Activated gamma-delta T cell (primary cell): Measurements from ENCODE around the gene PKP4.

ENCODE experiments used
- DNase-seq: peaks from one replicate; lab custom pipeline; 2025; lab: John Stamatoyannopoulos, UW

Gene PKP4

DNA sequence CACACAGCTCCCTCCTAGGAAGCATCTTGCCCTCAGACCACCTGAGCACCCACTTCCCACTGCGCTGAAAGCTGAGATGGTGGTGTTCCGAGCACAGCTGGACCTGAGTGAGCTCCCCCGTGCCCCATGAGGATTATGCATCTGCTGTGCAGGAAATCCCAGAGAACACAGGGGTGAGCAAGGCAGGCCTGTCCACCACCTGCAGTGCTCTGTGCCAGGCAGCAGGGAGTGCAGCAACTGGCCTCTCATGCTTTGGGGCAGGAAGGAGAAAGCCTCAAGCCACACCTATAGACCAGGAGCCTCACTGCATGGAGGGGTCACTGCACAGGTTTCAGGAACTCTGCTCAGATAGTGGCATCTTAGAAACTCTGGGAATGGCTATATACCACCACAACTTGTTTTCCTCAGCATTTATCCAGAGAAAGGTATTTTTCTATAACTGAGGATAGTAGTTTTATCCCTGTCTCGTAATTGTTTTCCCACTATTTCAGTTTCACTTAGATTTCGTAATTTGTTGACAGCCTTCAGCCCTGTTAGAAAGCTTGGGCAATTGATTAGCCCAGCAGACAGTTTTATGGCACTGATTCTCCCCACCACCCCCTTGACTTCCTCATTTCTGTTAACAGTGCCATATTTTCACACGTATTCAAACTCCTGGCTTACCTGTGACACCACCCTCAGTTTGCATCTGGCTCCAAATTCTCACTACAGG lies 194.1 kb downstream of the PKP4 start:
- no peak for DNase-seq

DNA sequence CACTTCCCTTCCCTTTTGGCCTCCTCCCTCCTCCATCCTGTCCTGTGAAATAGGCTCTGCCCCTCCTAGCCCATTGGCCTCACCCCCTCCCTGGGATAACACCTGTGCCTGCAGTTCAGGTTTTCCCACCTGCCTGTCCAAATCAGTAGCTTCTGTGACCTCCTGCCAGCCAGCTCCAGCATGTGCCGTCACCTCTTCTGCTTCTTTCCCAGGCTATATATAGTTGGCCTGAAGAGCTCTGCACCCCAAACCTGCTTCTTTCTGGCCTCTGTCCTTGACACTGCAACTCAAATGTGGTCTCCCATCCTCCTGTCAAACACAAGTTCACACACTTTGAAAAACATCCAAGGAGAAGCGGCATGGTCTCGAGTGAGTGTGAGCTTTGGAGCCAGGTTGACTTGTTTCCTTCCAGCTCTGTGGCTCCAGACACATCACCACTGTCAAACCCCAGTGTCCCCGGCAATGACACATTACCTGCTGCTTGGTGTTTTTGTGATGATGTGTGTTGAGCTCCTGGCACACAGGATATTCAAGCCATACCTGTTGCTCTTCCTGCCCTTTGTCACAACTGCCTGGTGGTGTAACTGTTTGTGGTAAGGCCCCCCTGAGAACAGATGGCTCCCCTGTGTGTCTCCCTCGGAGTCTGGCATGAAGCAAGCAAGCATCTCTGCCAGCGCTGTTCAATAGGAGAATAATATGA lies 194.8 kb downstream of the PKP4 start:
- no peak for DNase-seq

DNA sequence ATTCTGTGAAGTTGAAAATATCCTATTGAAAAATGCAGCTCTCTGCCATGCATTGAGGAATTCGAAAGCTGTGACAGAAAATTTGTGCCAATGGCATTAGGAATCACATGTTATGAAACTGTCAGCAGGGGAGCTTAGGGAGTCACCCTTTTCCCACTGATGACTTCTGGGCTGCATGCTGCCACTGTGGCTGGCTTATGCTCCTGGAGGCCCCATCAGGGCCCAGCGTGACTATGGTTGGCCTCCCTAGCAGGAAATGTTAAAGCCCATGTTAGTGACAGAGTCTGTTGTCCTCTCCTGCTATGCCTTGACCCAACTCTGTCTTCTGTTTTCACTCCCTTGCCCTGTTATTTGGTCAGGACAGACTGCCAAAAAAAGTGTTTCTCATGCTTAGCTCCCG lies 198.9 kb downstream of the PKP4 start:
- DNase-seq = no peak

DNA sequence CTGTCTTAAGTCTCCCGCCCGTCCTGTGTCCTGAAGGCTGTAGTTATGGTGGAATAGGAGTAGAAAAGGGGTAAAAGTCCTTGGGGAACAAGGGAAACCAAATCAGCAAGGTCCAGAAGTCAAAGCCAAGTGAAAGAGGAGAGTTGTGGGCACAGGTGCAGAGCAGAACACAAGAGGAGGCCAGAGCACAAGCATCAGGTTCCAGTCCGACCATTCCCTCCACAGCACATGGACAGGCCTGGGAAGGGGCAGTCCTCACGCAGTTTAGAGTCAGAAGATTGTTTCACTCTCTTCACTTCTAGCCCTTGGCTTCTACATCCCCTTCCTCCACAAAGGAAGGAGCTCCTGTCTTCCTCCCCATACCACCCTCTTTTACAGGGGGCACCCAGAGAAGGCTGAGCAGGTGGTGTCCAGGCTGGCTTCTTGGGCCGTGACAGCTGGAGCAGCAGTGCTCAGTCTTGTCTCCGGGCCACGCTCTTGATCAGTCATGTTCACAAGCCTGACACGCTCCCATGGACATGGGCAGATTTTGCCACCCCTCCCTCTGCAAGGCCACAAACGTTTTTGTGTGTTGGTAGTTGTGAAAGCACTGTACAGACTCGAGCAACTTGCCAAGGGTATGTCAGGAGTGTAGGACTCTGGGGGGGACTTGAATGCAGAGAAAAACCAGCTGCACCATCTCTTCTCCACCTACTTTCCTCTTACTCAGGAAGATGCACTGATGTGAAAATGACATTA lies 199.9 kb downstream of the PKP4 start:
- DNase-seq = no peak

DNA sequence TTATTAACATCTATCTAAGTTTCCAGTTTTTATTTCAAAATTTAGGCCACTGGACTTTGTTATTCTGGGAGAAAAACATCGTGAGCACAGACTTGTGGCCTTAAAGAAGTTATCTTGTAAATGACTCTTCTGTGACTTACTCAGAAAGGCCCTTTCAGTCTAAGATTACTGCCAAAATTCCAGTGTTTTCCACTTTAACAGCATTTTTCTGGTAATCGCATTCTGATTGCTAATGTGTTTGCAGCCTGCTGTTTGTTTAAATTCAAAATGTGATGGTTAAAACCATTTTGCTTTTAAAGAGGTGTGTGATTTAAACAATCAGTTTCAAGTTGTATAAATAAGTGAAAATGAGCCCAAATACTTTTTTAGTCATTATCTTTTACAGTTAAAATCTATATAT lies 201.6 kb downstream of the PKP4 start:
- no peak for DNase-seq

DNA sequence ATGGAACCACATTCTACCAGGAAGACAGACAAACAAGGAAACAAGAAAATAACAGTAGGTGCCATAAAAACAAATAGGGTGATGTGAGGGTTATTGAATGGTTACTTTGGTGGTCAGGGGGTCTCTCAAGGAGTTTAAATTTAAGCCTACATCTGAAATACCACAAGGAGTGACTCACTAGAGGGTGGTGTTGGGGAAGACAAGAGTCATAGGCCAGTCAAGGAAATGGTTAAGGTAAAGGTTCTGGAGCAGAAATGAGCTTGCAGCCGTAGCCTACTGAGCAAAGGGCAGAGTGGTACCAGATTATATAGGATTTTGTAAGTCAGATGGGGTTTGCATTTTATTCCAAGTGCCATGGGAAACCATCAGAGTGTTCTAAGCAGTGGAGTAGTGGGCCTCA lies 202.7 kb downstream of the PKP4 start:
- no peak for DNase-seq

DNA sequence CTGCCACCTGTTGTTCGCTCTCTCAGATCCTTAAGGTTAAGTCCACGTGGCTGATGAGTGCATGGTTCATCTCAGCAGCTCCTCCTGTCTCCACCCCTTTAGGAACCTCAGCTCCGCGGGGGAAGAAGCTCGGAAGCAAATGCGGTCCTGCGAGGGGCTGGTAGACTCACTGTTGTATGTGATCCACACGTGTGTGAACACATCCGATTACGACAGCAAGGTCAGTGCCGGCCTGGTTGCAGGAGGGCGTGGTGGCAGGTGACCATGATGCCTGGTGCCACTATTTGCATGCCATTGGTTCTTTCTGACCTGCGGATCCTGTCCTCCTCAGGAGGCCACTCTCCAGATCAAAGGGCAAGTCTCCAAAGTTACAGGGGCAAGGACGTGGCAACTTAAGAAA lies 204.5 kb downstream of the PKP4 start:
- no peak for DNase-seq

DNA sequence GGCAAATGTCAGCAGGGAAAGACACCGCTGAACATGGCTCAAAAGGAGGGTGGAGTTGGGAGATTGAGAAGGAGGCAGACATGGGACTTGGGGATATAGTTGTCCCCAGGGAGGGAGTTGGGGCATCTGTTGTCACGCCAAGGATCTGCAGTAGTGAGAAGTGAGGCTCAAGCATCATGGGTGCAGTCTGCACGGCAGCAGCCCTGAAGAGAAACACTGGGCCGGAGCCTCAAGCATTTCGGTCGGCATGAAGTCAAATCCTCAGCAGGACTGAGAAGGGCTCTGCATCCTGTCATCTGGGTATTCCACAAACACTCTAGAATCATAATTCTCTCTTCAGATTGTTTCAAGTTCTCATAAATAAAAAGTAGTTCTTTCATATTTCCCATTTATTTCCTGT lies 205.7 kb downstream of the PKP4 start:
- DNase-seq = no peak

DNA sequence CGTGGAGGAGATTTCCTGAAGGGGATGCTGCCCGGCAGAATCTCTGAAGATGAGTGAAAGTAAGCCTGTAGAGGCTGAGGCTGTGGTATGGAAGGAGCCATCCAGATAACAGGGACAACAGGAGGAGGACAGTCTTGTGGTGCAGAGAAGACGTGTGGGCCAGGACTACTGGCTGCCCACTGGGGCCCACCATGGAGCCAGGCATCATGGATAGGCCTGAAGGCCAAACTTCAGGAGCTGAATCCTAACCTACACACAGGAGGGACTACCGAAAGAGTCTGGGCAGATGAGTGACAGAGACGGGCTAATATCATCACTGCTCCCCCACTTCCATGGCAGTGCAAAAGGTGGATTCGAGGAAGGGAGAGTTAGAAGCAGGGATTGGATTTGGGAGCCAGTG lies 207.0 kb downstream of the PKP4 start:
- DNase-seq = no peak

DNA sequence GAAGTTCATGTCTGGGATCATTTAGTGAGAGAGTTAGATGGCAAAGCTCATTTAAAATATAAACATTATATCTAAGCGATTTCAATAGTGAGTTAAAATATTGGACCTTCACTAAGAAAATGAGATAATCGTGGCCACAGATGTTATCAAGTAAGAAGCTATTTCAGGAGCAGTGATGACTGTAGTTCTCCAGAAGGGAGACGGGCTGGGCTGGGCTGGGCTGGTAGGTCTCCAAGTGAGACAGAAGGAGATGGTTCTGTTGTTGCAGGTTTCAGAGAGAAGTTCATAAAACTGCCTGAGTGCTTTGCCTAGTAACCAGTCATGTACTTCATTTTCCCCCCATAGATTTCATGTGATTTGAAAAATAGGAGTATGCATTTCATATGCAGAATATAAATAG lies 208.2 kb downstream of the PKP4 start:
- DNase-seq = no peak

DNA sequence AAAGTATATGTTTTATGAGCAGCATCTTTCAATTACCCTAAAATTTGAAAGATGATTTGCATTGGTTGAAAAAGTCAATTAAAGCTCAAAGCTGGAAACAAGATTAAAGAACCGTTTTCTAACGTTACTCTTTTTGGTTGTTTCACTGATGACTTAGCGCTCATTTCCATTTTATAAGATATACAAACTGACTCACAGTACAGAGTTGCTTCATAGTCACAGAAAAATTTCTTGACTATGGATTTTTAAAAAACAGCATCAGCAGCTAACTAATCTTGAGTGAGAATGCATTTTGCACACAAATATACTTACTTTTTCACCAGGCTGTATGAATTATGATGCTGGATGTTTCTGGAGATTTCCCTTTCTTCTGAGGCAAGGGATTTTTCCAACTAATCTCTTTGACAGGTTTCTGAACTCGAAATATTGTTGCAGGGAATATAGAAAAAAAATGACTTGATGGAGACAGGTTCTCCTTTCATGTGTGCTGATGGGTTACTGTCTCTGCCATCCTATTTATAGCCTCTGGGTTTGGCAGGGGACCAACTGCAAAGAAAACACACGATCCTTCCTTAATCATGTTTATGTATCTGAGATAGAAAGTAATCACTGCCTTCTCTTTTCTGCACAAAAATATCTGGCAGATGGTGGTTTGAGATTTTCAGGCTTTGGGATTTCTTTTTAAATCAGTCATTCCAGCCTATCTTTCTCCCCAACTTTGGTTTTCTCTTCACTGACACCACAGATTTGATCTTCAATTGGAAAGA lies 209.0 kb downstream of the PKP4 start:
- DNase-seq = no peak

DNA sequence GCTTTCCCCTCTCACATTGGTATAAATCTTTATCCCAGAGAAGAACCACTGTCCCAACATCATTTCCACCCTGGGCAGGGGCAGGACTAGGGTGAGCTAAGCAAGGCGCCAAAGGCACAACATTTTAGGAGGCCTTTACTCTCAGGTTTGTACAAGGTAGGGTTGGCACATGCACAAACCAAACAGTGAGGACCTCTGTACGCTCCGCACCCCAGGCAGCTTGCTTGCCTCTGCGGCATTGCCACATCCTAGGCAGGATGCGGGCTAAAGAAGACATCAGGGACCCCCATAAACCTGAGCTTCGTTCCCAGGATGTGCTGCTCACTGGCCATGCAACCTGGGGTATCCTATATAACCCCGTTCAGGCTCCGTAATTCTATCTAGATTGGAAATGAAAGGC lies 210.2 kb downstream of the PKP4 start:
- DNase-seq = no peak

DNA sequence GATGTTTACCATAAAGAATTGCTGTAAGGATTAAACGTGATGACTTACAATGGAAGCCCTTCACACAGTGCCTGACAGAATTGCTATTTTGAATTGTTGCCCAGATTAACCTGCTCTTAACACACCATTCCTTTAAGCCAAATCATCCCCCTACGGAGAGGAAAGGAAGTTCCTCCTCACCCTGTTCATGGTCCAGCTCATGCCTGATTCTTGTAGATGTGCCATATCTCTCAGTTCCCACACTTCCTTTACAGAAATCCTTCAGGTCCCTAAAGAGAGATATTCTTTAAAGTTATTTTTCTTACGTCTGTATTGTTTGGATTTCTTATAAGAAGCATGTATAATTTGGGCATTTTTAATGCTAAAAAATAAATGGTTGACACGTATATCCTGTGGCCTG lies 210.8 kb downstream of the PKP4 start:
- no peak for DNase-seq

DNA sequence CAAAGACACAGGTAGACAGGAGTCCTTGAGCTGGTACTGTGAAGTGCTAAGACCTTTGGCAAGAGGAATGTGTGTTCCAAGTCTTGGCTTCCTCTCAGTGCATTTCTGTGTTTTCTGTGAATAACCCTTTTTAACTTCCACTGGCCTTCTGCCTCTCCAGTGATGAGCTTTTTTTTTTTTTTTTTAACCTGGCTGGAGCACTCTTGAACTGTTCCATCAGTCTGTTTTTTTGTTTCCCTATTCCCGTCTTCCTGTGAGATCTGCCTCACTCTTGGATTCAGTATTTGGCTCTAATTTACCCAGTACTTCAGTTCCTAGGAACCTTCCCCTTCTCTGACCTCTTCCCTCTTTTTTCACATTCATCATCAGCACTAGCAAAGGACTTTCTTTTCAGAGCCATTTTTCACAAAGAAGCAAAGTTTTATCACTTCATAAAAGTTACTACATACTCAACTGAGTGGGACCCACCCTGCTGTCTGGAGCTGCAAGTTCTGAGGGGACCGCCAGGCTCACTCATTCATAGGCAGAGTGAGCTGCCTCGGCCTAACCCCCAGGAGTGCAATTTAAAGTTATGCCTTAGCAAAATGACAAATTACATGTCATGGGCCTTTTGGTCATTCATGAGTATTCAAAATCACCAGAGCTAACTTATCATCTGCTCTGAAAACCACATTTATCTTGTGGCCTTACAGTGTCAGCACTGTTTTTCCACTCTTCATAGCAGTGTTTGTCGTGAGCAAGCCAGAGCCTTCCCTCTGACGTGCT lies 211.4 kb downstream of the PKP4 start:
- DNase-seq = no peak

DNA sequence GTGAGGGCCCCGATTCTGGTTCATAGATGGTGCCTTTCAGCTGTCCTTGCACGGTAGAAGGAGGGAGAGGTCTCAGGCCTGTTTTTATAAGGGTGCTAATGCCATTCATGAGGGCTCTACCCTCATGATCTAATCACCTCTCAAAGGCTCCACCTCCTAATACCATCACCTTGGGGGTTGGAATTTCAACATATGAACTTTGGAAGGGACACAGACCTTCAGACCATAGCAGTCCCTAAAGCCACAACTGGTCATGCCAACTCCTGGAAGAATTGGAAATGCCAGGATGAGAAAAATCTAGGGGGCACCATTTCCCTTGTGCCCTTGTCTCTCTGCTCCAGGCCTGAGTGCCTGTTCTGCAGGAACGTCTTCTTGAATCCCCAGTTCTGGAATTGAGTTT lies 213.5 kb downstream of the PKP4 start:
- DNase-seq = no peak

DNA sequence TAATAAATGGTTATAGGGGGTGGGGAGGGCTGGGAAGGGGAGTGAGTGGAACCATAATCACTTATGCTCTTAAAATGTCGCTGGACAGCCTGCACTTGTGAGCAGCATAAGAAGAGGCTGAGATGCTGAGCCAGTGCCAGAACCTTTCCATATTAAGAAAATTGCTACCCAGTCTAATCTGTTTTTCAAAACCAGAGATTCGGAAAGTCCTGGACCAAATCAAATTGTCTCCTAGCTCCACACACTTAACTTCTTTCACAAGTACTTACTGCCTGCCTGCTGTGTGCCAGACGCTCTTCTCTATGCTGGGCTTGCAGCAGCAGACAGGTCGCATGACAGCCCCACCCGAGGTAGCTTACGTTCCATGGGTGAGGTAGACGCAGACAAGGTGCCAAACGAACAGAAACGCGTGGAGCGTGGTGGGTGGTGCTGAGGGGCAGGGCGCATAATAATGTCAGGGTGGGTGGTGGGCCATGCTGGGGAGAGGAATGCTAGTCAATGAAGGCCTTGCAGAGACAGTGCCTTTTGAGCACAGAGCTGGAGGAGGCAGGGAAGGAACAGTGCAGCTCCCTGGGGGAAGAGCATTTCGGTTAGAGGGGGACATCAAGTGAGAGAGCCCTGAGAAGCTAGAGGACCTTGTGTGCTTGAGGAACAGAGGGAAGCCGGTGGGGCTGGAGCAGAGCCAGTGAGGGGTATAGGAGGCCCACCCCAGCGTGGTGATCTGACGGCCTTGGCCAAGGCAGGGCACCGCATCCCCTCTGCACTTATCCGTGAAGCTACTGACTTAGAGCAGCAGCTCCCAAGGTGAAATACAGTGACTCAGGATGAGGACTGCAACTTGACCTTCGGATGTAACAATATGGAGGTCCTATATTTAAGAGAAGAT lies 214.9 kb downstream of the PKP4 start:
- no peak for DNase-seq

DNA sequence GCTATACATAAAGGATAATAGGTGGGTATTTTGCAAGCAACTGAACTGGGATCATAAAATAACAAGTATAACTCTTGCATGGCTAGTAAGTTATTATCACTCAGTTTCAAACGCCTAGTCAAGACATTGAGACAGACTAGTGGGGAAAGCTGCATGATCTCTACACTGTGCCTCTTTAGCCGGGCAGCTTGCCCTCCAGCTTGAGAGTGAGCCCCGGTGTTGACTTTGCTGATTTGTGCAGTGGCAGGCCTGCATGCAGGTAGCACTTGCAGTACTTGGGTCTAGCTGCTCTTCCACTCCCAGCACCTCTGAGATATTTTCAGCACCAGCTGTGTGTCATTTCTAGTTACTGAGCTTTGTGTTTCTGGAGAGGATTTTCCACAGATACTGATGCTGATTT lies 219.5 kb downstream of the PKP4 start:
- no peak for DNase-seq

DNA sequence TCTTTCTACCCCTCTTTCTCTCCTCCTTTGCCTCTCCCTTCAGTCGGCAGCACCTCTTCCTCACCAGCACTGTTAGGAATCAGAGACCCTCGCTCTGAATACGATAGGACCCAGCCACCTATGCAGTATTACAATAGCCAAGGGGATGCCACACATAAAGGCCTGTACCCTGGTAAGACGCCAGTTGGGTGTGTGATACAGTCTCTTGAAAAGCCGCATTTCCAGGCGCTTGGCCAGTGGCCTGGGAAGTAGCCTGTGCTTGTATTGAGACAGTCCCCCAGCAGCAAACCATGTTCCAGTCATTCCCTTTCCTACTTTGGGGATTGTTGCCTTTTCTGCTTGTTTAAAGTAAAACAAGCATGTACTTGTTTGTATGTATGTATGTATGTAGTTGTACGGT lies 219.9 kb downstream of the PKP4 start:
- no peak for DNase-seq

DNA sequence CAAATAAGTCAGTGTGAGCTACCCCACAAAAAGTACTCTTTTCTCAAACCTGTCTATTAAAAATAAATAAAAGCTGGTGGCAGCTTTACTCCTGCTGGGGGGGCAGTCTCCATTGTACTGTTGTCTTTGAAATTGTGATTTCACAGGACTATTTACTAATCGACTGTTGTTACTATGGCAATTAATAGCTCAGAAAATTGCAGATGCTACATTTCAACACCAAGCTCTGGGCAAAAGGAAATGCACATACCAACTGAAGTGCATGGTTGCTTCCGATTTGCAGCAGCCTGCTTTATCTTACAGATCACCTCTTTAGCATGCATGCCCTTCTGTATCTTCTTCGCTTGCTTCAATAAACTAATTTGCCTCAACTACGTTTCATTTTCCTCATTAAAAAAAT lies 220.8 kb downstream of the PKP4 start:
- DNase-seq = no peak

DNA sequence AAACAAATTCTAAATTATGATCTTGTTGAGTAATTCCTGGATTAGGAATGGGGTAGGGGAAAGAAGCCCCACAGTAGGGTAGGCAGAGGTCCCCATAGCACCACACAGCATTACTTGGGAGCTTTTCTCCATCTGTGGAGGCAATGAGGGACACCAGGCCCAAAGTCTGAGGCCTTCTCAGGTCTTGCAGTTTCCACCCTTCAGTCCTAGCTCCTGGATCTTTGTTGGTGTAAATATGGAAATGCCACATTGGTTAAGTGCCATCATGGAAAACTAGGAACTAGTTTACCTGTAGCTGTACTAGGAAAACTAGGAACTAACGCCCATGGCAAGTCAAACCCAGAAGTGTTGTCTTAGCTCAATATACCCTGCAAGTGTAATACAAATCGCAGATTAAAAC lies 225.1 kb downstream of the PKP4 start:
- DNase-seq = no peak

DNA sequence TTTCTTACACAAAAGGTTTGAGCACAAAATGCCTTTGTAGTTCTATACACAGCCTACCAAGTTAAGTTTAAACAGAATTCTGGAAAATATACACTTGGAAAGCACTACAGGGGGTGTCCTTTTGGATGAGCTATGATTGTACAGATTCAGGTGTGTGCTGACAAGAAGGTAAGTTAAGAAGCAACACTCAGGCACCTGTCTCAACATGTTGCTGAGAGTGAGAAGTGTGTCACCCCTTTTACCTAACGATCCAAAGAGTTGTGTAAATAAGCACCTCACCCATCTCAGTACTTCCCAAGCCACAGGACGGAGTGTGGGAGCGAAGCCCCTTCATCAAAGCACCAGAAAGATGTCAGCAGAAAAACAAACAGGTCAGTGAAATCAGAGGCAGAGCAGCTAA lies 228.9 kb downstream of the PKP4 start:
- no peak for DNase-seq
